Central memory CD4-positive, alpha-beta T cell (primary cell): ENCODE data around the gene SPOPL.

Experiments
- DNase-seq: peaks from one replicate; pipeline ENCODE4 v3.0.0; 2022

Gene SPOPL

GRCh38 chr2:138607746-138608145 lies 106.2 kb downstream of the SPOPL start:
- no peak for DNase-seq

DNA sequence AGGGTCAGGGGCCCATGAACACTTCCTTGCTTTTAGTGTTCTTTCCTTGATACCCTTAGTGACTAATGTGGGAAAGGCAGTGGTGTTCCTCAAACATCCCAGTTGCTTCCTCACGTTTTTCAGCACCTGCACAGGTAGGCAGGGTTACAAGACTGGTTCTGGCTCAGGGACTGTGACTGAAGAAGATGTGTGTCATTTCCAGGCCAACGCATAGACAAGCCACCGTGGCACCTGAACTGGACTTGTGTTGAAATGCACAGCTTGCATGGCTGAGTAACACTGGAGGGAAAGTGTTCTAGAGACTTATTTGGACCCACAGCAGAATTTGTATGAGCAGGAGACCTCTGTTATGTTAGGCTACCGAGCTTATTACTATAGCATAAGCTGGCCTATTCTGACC lies 107.9 kb downstream of the SPOPL start:
- no peak for DNase-seq

- DNase-seq: no peak
Measured at GRCh38 chr2:138610201-138610953, 108.8 kb downstream of the SPOPL start.

DNA sequence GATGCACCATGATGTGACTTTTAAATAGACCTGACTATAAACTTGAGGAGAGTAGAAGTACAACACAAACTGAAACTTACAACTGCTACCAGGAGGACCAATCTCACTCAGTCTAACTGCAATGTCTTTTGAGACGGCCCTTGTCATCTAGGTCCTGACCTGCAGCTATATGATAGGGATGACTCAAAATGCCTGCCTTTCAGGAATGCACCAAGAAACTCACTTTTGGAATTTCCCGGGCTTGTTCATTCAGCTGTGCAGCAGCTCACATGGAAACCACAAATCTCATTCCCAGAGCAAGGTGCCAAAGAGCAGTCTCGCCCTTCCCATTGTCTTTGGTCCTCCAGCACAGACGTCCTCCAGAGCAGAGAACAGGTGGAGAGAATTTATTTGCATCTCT lies 113.7 kb downstream of the SPOPL start:
- DNase-seq: no peak

DNA sequence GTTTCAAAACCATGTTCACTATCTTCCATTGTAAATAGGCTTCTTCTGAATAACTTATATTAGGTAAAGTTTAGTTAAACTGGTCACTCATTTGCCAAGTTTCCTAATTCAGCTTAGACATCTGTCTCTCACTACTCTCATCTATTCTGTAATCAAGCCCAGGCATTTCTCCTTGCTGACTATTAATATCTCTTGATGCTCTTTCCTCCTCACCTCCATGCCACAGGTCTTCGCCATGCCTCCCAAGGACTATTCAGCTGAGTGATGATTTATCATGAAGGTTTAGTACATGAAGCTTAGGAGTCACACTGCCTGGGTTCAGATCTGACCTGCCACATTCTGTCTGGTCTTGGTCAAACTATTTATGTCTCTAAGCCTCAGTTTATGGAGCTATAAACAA lies 115.5 kb downstream of the SPOPL start:
- DNase-seq: no peak

- DNase-seq: no peak
Measured at GRCh38 chr2:138618971-138619370, 117.4 kb downstream of the SPOPL start.

GRCh38 chr2:138620431-138620830 lies 118.9 kb downstream of the SPOPL start:
- no peak for DNase-seq

- DNase-seq: no peak
Measured at GRCh38 chr2:138621139-138621538, 119.6 kb downstream of the SPOPL start.

DNA sequence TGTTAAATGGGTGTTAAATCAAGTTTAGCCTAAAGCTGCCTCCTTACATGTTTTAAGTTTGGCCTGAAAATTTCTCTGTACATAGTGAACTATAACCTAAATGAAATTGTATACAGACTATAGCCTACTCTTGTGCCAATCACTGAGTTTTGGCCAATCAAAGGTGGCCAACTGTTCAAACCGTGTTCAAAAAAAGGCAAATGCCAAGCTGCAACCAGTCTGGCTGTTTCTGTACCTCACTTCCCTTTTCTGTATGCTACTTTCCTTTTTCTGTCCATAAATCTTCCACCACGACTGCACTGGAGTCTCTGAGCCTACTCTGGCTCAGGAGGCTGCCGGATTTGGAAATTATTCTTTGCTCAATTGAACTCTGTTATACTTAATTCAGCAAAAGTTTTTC lies 121.0 kb downstream of the SPOPL start:
- DNase-seq: no peak
